Left cardiac atrium (tissue), 4 donors: ENCODE results near the gene GPR25. TPM values are rescaled to one million over a fixed set of nuclear protein-coding genes. Genes with fewer than 3 reads are reported as not detected.

Source experiments
- ATAC-seq, 2 donors: fragments of 200-7000 bp; cut with Tn5 transposase; one replicate each; pipeline ENCODE4 v1.9.1; 2020; ENCODE audit warnings: mild to moderate bottlenecking in 2 of 2, moderate library complexity in 2 of 2
- DNase-seq: peaks from one replicate; pipeline ENCODE4 v3.0.0-alpha.2; 2020
- intact Hi-C, 2 donors: fragments of 100-400 bp; cut with DNase I; formaldehyde crosslinking; loops; one replicate each; pipeline versions ENCODE4 v1.14.1 to v1.15.1; 2022 to 2023
- long read RNA-seq: library from polyadenylated mRNA; unstranded; transcript quantifications from one replicate; pipeline ENCODE4 v2.0.0, GENCODE V29; 2021
- total RNA-seq, 2 donors: library from RNA; stranded (reverse); fragmentation: NEBNext Ultra II Directional; extraction: Animal tissue kit (Norgen Biotek cat#: 25700); gene quantifications; one replicate each; pipeline ENCODE4 v1.2.1, GENCODE V29; 2021
- donor health status: DM: no; HTN: yes; CAD: no.
- donor health status: DM: no; HTN: yes; CAD: no; lungs with severe emphysema.
- donor health status: DM: yes; HTN: yes; CAD: no.
- donor health status: Dilated cardiomyopathy.

Gene GPR25
- not detected for total RNA-seq
- long read RNA-seq = 0 reads

DNA sequence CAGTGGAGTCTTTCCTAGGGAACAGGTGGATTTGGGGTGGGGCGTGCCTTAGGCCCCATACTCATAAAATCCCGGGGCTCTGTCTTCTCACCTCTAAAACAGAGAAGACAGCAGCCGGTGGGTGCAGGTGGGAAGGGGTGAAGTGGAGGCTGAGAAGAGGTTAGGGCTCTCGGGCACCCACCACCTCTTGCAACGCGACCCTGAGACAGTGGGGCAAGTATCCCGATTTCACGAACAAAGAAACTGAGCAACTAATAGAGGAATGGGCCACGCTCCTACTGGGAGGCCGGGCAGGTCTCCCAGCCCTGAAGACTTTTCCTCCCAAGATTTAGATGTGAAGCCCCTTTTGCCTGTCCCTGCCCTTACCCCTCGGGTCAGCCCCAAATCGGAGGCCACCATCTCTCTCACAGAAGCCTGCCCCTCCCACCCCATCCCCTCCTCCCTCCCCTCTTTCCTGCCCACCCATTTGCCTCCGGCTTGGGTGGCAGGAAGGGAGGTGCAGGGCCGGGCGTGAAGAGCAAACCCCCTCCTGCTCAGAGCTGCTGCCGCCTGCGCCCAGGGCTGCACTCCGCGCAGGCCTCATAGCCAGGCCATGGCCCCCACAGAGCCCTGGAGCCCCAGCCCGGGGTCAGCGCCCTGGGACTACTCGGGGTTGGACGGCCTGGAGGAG, at the start of gene GPR25:
TSS of gene GPR25 (plus strand) at position 536 of the 670 bp plus-strand sequence. CDS start at position 593, 57 bp downstream.
- ATAC-seq (peak in 1 of 2 donors; percentile 23), DNase-seq (no peak)
- intact Hi-C loops = no loop called here

GRCh38 chr1:200831091-200831490, 41.7 kb upstream of the GPR25 start:
- intact Hi-C loops = no loop called here
- no peak for DNase-seq
- no peak for ATAC-seq

- DNase-seq = no peak
- intact Hi-C loops = no loop called here
- no peak for ATAC-seq
These were observed 38.4 kb upstream of the GPR25 start for GRCh38 chr1:200834383-200834782.

DNA sequence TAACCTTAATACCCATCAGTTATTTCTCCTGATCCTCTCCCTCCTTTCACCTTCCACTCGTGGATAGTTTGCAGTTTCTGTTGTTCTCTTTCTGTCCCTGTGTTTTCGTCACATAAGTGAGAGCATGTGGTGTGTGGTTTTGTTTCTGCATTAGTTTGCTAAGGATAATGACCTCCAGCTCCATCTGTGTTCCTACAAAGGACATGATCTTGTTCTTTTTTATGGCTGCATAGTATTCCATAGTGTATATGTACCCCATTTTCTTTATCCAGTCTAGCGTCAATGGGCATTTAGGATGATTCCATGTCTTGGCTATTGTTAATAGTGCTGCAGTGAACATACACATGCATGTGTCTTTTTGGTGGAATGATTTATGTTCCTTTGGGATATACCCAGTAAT, 36.6 kb upstream of the GPR25 start:
- intact Hi-C loops = loop anchor here in 1 of 2 donors (2.0 kb wide), 1 partner anchor 215 kb away; the partner anchor contains the start of gene KIF14
- ATAC-seq (no peak), DNase-seq (no peak)

DNA sequence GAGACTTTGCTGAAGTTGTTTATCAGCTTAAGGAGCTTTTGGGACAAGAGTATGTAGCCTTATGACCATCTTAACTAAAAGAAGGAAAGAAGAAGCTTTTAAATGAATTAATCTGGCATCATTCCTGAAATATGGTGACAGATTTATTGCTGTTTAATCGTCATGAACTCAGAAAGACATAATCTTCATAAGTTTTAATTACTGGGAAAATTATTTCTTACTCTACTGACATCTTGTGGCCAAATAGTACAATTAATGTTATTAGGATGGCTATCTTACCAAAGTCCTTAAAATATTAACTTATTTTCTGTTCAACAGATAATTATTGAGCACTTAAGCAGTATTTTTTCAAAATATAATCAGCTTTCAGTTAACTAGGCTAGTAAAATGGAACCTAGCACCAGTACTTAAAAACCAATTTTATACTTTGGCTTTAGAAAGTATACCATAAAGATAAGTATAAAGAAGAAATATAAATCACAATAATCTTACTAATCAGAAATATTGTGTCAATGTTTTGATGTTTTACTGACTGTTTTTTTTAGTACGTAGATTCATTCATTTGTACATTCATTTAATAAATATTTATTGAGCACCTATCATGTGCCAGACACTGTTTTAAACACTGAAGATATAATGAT, 34.7 kb upstream of the GPR25 start:
- ATAC-seq (no peak), DNase-seq (no peak)
- intact Hi-C loops = loop anchor here in 1 of 2 donors (2.0 kb wide), 1 partner anchor 217 kb away; the partner anchor contains the start of gene KIF14

DNA sequence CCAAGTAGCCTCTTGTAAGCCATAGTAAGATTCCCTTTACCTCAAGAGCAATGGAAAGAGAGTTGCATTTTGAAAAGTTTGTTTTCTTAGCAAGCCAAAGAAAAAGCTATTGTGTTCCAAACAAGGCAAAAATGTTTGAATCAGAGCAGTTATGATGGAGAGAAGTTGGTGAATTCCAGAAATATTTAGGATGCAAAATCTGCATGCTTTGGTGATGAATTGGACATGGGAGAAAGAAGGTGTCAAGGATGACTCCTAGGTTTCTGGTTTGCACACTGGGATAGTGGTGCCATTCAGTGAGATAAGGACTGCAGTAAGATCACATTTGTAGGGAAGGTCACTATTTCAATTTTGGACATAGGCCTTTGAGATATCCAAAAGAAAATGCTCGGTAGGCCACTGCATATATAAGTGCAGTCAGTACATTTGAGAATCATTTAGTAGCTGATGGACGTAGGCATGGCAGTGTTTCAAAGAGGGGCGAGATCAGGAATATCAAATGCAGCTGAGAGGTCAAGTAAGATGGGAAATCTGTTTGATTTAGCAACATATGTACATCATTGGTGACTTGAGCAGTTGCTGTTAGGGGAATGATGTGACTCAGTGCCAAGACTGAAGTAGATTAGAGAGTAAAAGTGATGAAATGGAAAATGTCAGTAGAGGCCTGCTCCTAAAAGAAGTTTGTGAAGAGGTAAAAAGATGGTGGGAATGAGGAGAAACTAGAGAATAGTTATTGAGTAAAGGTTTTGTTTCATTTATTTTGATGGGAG, 33.9 kb upstream of the GPR25 start:
- peak; percentile 19 to 37 for ATAC-seq
- DNase-seq = no peak
- intact Hi-C loops = no loop called here

GRCh38 chr1:200845360-200845759, 27.4 kb upstream of the GPR25 start:
- DNase-seq = no peak
- no peak for ATAC-seq
- intact Hi-C loops = no loop called here

DNA sequence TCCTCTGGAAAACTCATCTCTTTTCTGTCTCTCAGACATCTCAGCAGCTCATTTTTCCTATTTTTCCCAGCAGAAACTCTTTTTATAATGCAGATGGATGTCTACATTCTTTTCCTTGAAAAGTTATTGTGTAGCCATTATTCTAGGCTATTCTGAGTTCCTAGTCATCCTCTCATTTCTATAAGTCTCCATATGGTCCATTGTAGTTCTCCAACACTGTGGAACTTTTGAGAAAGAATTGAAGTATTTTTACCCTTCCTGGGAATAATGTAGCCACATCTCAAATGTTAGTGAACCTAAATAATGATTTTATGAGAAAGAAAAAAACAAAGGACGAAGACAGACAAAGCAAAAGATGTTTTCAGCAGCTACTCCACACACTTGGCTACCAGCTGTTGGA, 26.4 kb upstream of the GPR25 start:
- intact Hi-C loops = no loop called here
- ATAC-seq (no peak), DNase-seq (no peak)

- no peak for ATAC-seq
- no peak for DNase-seq
- intact Hi-C loops = no loop called here
These were observed 23.4 kb upstream of the GPR25 start for GRCh38 chr1:200849430-200849829.

- ATAC-seq (no peak), DNase-seq (no peak)
- intact Hi-C loops = no loop called here
These were observed 22.2 kb upstream of the GPR25 start for GRCh38 chr1:200850554-200850953.

DNA sequence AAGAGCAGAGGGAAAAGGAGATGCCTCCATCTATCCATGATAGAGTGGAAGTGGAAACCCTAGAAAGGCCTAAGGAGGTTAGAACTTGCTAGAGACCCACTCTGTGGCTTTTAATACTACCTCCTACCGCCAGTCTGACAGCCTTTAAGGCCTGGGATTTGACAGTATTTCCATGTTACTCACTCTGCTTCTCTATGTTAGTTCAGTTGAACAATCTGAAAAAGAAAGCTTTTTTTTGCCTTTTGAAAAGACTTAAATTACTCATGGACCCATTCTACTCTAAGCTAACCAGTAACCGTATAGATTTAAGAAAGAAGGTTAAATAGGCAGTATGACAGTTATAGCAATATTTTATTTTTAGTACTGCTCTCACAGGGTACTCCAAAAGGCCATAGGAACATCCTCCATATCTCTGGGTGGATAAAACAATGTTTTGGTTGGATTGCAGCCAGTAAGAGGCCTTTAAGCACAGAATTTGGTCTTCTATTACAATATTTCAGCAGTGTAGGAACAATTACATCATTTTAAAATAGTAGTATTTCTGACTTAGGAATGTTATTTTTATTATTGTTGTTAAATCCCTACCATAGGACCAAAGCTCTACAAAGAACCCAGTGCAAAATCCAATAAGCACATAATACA, 15.9 kb upstream of the GPR25 start:
- no peak for DNase-seq
- ATAC-seq = peak; percentile 15 to 49
- intact Hi-C loops = no loop called here

- intact Hi-C loops = no loop called here
- DNase-seq (no peak), ATAC-seq (no peak)
These were observed 15.0 kb upstream of the GPR25 start for GRCh38 chr1:200857804-200858203.

GRCh38 chr1:200861937-200862647, 10.7 kb upstream of the GPR25 start:
- intact Hi-C loops = no loop called here
- DNase-seq = no peak
- no peak for ATAC-seq

DNA sequence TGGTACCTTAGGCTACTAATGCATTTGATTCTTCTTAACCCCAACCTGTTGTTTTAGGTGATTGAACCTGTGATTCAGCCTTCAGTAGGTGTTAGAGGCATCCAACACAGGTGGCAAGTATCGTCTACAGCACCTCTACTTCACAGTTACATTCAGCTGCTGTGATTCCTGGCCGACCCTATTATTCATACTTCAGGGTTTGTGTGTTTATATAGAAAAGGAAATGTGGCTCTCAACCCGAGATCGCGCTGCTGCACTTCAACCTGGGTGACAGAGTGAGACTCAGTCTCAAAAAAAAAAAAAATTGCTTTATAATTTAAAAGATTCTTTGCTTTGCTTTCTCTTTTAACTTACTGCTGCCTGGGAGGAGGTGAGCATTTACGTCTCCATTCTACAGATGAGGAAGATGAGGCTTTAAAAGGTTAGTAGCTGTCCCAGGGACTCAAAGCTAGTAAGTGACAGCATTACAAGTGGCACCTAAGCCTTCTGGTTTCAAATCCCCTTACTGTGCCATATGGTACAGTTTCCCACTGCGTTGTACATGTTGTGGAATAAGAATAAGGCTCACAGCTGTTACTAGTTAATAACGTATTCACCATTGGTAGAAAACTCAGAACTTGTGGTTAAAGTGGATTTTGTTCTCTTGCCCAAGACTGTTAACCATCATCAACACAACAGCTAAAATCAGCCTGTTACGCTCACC, 9.9 kb upstream of the GPR25 start:
- DNase-seq (no peak), ATAC-seq (no peak)
- intact Hi-C loops = no loop called here

GRCh38 chr1:200866116-200866515, 6.7 kb upstream of the GPR25 start:
- DNase-seq = no peak
- intact Hi-C loops = no loop called here
- no peak for ATAC-seq

GRCh38 chr1:200866521-200866920, 6.3 kb upstream of the GPR25 start:
- no peak for DNase-seq
- intact Hi-C loops = no loop called here
- ATAC-seq = peak in 1 of 2 donors; percentile 41

GRCh38 chr1:200867018-200867811, 5.6 kb upstream of the GPR25 start:
- DNase-seq (no peak), ATAC-seq (peak in 1 of 2 donors; percentile 31)
- intact Hi-C loops = no loop called here

GRCh38 chr1:200869376-200869752, 3.4 kb upstream of the GPR25 start:
- intact Hi-C loops = no loop called here
- ATAC-seq = no peak
- DNase-seq = no peak
